GM21528 (cell line): ENCODE results near the gene USF1.
"Not testable (repeated sequence)": the region's sequence is repeated elsewhere in the genome, so short reads cannot be mapped to it uniquely, and the experiment has no call there.

Experiments used
- ATAC-seq: cut with Tn5 transposase; IDR thresholded peaks from one replicate; pipeline ENCODE4 v1.9.1; 2021; ENCODE audit warnings: mild to moderate bottlenecking, moderate library complexity; ENCODE audit not compliant: unreplicated experiment, low FRiP score

The USF1 gene

DNA sequence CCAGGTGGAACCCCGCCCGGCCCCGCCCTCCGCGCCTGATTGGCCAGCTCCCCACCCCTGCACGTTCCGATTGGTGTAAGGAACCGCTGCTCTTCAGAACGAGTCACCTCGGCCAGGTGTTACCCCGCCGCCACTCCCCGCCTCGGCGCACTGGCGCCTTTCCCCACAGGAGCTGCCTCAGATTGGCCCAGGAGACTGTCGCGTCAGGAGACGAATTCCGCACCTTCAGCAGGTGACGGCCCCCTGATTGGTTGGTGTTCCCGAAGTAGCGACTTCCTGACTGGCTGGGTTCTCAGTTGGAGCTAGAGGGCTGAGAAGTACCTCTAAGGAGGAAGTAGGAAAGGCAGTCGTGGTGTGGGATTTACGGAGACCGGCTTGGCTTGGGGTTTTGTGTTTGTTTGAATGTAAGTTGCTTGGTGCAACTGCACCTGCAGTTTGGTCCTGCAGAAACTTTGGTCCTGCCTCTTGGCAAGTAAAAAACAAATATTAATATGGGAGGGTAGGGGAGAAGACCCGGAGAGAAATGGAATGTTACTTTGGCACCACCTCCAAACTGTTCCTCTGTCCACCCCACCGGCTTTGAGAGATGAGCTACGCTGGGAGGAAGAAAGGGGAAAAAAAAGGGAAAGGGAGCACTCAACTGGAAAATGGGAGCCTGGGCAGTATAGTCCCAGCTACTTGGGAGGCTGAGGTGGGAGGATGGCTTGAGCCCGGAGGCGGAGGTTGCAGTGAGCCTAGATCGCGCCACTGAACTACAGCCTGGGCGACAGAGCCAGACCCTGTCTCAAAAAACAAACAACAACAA is 24.4 kb downstream of the USF1 start:
- ATAC-seq: peak; percentile 86

DNA sequence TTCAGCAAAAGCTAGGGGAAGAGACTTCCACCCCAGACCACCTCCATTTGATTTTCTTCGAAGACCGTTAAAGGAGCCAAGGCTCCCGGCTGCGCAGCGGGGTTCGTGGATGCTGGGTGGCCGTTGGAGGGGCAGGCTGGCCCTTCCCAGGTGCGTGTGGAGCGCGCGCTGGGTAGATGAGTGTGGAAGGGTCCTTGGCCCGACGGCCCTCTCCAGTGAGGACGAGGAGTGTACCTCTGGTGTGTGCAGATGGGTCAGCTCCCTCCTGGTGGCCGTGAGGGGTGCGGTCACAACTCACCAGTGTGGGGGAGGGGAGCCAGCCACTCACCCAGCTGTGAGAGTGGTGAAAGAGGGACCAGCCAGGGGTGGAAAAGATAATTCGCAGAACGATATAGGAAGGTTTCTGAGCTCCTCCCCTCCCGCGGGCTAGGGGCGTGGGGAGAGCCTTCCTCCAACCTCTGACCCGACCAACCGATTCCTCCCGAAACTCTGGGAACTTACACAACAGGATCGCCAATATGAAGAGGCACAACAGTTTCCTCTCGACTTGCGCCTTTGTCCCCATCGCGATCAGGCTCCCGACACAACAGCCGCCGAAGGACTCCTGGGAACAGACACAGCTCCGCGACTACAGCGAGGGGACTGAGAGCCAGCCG is 25.1 kb downstream of the USF1 start, which contains the start of gene F11R:
TSS of gene F11R (minus strand) at position 644 of the 656 bp plus-strand sequence. CDS start at position 565, 79 bp downstream.
- peak; percentile 31 for ATAC-seq

DNA sequence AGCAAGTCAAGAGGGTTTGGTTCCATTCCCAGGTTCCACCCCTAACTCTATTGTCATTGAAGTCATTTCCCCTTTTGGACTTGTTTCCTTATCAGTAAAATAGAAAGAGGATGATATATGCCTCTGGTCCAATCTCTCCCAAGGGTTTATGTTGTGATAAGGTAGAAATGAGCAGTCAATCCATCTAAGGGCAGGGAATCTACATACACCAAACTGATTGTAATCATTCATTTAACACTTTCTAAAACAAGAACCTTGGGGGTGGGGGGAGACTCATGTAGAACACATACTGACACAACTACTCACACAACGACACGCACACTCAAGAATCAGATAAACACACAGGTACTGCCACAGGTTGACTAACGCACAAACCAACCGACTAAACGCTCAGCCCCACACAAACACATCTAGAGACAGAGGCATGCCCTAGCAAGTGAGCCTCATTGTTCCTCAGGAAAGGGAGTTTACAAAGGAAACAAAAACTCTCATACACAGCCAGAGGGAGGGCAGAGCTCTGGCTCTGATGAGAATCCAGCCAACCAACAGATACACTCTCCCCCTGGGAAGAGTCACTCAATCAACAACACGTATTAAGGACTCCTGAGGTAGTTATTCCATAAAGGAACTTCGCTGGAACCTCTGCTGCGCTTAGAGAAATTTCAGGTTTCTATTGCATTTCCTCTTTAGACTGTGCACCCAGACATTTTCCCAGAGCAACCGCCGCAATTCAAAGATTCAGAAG is 25.9 kb downstream of the USF1 start:
- ATAC-seq: peak; percentile 7

DNA sequence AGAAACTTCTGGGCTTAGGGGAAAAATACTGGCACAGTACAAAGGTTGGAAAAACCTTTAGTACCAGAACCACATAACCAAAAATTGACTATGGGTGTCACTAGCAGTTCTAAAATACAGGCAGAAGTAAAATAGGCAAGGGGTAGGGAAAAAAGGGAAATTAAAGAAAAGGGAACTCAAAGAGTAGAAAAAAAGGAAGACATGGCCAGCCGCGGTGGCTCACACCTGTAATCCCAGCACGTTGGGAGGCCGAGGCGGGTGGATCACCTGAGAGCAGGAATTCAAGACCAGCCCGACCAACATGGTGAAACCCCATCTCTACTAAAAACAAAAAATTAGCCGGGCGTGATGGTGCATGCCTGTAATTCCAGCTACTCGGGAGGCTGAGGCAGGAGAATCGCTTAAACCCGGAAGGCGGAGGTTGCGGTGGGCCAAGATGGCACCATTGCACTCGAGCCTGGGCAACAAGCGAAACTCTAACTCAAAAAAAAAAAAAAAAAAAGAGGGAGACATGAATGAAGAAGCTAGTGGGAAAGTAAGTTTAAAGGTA is 26.6 kb downstream of the USF1 start:
- ATAC-seq: not testable (repeated sequence)

DNA sequence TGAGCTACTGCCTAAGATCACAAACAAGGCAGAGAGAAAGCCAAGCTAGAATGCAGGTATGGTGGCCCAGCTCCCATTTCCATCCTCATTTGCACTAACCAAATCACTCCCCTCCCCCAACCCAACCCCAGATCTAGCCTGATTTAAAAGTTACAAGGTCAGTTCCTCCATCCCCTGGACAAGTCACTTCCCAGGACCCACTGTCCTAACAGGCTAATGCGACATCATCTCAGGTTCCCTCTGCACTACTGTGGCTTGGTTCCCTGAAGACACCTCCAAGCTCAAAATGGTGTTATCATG is 27.2 kb downstream of the USF1 start:
- no peak for ATAC-seq

DNA sequence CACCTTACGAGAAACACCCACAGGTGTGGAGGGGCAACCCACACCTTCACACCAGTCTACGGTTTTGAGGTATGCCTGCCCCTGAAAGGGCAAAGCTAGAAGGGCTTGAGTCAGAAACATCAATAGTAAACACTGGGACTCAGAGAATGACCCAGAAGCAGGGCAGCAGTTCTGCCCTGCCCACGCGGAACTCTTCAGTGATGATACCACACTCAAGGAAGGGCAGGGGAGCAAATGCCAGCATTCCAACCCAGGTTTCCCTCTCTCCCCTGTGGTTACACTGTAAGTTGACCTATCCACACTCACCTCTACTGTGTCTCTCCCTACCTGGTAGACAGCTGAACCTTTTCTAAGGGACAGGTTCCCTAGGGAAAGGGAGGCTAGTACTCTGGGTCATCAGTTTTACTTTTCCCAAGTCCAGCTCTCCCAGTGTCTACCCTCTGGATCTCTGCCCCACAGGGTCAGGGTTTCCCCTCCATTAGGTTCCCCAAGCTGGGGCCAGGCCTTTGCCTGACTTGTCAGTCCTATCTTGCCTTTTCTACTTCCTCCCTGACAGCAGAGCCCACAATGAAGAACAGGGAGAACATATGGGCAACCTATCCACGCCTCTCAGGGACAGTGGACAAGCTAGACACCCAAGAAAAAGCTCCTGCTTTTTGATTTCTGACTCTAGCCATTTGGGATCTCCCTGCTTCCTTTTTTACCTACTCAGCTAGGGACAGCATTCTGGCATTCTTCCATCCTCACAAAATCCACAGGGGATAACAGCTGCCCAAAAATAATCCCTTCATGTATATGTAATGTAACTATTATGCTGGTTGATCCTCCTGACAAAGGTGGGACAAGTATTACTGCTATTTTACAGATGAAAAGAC is 27.8 kb downstream of the USF1 start:
- no peak for ATAC-seq

DNA sequence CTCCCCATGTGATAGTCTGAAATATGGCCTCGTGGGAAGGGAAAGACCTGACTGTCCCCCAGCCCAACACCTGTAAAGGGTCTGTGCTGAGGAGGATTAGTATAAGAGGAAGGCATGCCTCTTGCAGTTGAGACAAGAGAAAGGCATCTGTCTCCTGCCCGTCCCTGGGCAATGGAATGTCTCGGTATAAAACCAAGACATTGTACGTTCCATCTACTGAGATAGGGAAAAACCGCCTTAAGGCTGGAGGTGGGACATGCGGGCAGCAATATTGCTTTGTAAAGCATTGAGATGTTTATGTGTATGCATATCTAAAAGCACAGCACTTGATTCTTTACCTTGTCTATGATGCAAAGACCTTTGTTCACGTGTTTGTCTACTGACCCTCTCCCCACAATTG is 28.6 kb downstream of the USF1 start:
- not testable (repeated sequence) for ATAC-seq

DNA sequence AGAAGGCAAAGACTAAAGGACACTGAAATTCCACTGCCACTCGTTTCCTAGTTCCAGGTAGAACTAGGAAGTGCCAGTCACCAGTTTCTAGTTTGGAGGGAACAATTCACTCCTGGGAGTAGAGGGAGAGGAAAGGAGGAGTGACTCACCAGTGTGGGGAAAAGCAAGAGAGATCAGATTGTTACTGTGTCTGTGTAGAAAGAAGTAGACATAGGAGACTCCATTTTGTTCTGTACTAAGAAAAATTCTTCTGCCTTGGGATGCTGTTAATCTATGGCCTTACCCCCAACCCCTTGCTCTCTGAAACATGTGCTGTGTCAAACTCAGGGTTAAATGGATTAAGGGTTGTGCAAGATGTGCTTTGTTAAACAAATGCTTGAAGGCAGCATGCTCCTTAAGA is 29.1 kb downstream of the USF1 start:
- ATAC-seq: not testable (repeated sequence)

DNA sequence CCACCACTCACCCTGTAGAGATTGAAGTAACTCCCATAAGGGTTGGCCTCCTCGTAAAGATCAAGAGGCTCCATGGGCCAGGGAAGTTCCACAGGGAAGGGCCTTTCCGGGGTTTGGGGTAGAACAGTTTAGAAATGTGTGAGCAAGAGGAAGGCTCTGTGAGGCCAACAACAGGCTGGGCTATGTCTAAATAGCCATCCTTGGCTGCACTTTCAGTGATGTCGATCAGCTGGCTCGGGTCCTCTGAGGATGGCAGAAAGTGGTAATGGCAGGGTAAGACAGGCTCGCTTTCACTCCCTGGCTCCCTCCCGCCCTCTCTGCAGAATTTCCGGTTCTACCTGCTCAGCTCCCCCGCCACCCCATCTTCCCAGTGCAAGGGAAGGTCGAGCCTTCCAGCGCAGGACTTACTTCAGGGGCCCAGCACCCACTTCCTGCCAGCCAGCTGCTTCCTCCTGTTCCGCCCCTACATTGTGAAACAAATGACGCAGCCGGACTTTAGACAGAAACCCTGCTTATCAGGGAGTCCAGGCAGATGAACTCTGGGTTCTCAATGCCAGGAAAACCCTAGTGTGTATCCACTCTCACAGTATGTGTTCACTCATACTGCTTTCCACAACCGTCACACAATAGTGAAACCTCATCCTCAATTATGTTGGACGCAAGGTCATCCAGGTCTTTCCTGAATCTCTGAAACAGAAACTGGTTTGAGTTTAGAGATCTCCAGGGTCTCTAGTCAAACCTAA is 32.1 kb downstream of the USF1 start:
- peak; percentile 89 for ATAC-seq

DNA sequence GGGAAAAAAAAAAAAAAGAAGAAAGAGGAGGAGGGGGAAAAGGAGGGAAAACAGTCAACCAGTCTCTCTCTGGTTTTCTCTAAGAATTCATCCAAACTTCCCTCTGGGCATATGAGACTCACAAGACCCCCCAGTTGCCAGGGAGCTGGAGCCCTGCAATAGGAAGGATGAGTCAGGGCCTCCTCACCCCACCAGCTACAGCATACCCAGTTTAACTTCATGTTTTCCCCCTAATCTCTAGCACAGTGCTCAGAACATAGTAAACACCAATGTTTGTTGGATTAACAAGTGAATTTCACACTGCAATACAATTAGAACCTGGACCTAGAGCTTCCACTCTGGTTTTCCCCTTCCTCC is 32.7 kb downstream of the USF1 start:
- ATAC-seq: peak; percentile 6

DNA sequence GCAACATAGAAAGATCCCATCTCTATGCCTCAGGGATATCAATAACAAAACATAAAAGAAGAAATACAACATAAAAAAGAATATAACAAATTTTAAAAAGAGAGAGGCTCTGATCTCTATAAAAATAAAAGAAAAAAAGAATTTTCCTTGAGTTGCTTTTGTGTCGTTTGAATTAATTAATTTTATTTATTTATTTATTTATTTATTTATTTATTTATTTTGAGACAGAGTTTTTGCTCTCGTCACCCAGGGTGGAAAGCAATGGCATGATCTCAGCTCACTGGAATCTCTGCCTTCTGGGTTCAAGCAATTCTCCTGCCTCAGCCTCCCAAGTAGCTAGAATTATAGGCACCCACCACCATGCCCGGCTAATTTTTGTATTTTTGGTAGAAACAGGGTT is 33.4 kb downstream of the USF1 start:
- ATAC-seq: no peak

DNA sequence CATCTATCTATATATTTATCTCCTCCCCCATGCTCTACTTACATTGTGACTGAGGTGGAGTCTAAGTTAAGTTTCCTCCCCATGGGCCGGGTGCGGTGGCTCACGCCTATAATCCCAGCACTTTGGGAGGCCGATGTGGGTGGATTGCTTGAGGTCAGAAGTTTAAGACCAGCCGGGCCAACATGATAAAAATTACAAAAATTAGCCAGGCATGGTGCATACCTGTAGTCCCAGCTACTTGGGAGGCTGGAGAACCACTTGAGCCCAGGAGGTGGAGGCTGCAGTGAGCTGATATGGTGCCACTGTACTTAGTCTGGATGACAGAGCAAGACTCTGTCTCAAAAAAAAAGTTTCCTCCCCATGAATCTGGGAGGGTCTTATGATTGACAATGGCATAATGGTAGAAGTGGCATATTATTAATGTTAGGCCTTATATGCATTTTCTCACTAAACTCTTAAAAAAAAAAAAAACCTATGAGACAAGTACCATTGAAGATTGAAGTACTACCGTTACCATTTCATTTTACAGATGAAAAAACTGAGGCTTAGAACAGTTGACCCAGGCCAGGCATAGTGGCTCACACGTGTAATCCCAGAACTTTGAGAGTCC is 36.1 kb downstream of the USF1 start:
- ATAC-seq: no peak

DNA sequence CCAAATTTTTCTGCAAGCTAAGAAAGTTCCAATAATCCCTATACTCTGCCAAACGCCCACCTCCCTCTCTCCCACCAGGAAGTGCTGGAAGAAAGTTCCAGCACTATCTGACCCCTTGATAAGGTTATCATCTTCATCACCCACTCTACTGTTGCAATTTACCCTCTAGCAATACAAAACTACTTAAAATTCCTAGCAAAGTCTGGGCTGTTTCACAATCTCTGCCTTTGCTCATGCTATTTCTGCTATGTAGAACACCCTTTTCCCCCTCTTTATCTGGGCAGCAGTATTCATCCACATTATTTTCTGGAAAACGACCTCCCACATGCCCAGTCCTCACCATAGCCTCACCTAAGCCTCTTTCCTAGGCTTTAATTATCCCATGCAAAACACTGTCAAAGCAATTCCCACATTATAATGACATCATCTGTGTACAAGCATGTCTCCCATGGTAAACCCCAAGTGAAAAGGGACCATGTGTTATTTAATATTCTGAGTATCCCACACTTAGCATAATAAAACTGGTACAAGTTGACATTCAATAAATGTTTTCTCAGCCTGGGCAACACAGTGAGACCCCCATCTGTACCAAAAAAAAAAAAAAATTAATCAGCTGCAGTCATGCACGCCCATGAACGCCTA is 36.8 kb downstream of the USF1 start:
- ATAC-seq: no peak

DNA sequence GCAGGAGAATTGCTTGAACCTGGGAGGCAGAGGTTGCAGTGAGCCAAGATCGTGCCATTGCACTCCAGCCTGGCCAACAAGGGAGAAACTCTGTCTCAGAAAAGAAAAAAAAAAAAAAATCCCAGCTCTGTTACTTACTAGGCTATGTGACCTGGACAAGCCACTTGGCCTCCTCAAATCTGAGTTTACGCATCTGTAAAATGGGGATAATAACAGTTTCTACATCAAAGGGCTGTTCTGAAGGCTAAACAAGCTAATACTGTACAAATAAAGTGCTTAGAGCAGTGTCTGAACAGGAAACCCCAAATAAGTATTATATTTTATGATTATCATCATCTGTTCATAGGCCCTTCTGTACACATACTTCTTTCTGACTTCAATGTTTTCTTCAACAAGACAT is 38.4 kb downstream of the USF1 start:
- no peak for ATAC-seq

DNA sequence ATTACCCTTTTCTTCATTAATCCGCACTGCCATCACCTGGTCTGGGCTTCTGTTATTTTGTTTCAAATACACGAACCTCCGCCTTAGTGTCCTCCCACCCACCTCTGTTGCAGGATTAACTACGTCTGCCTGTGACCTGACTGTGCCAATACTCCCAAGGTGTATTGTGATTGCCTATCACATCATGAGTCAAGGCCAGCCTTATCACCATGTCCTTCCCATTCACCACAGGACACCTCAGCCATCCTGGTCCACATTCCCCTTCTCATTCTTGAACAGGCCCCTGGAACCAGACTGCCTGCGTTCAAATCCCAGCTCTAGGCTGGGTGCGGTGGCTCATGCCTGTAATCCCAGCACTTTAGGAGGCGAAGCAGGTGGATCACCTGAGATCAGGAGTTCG is 39.2 kb downstream of the USF1 start:
- no peak for ATAC-seq

DNA sequence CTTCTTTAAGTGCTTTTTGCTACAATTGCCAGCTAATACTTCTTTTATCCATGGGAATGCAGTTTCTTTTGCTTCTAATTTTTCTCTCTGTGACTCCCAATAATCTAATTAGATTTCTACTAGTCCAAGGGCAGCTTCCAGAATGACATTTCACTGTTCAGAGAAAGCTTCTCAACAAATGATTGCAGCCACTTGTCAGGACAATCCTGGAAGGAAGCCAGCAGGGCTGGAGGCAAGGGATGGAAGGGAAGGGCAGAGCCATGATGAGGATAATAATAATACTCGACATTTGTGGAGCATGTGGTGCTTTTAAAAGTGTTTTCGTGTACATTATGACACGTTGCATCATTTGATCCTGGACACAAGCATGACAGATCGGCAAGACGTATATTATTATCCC is 44.3 kb downstream of the USF1 start:
- no peak for ATAC-seq

DNA sequence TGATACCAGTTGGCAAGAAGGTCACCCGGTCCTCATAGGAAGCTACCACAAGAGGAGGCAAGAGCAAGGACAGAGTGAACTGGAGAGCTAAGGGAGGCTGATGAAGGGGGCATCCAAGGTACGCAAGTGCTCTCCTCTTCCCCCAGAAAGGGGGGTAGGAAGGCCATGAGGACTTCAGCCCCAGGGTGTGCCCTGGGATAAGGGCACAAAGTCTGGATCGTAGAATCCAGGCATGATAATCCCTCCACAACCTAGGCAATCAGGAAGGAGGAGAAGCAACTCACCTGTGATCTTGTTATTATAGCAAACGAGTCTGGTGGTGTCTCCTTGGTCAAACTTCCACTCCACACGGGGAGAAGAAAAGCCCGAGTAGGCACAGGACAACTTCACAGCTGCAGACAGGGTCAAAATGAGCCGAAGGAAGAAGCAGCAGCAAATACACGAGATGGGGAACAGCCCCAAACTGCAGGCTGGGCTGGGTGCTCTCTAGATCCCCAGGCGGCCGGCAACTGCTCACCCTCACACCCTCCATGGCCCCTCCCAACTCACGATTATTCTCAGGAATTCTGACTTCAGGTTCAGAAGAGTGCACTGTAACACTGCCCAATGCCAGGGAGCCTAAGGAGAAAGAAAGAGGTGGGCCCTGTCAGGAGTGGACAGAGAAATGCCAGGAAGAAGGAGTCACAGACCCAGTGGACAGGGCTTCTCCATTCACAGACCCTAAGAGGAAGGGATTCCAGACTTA is 44.9 kb downstream of the USF1 start:
- ATAC-seq: no peak

DNA sequence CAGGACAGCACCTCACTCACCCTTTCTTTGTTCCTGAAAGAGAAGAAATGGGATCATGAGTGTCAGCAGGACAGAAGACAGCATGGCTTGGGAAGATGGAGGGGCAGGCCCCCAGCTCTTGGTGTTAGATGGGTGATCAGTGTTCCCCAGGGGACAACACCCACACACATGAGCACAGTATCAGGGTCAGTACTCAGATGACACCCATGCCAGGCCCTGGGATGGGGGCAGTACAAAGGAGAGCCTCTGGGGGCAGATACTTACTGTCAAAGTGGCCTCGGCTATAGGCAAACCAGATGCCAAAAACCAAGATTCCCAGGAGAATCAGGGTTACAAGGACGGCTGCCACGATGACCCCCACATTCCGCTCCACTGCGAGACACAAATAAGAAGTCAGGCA is 46.4 kb downstream of the USF1 start:
- no peak for ATAC-seq
